WTC11 (cell line): ENCODE data around the gene SYNGR3. TPM values are rescaled to one million over a fixed set of nuclear protein-coding genes. Genes with fewer than 3 reads are reported as not detected.

ENCODE experiments used
- ATAC-seq: fragments of 200-7000 bp; cut with Tn5 transposase; 2 replicates; pipeline ENCODE4 v1.10.0; 2021; ENCODE audit warnings: mild to moderate bottlenecking, moderate library complexity
- Bru-seq: library from RNA; stranded (reverse); fragments of 400-500 nt; gene quantifications from one replicate; lab custom pipeline; 2021; lab: Mats Ljungman, UMichigan
- CTCF ChIA-PET: fragments of 300-600 bp; sonication (Branson Sonifier 250); formaldehyde crosslinking; loops from one replicate; lab custom pipeline; 2021; ENCODE audit warnings: antibody characterized with exemption; lab: Charles Lee
- POLR2A ChIA-PET: fragments of 350-600 bp; sonication (Branson Sonifier 250); formaldehyde crosslinking; loops from one replicate; lab custom pipeline; 2021; ENCODE audit warnings: antibody characterized with exemption; lab: Charles Lee
- DNase-seq: peaks from one replicate; pipeline ENCODE4 v3.0.0; 2021; ENCODE audit warnings: low spot score
- H3K27ac Mint-ChIP-seq: 2 replicates; pipeline ENCODE4 v1.8.0; 2021; ENCODE audit warnings: mixed read lengths
- H3K27me3 Mint-ChIP-seq: 2 replicates; pipeline ENCODE4 v1.8.0; 2021; ENCODE audit warnings: low read depth, mild to moderate bottlenecking, moderate library complexity, mixed read lengths
- H3K36me3 Mint-ChIP-seq: 2 replicates; pipeline ENCODE4 v1.8.0; 2021; ENCODE audit warnings: mixed read lengths
- H3K4me1 Mint-ChIP-seq: 2 replicates; pipeline ENCODE4 v1.8.0; 2022; ENCODE audit warnings: mixed read lengths
- H3K4me3 Mint-ChIP-seq: 2 replicates; pipeline ENCODE4 v1.8.0; 2021; ENCODE audit warnings: mild to moderate bottlenecking, moderate library complexity, mixed read lengths
- H3K9me3 Mint-ChIP-seq: 2 replicates; pipeline ENCODE4 v1.8.0; 2021; ENCODE audit warnings: mixed read lengths
- ATF1 ChIP-seq: sonication (generic); formaldehyde crosslinking; IDR thresholded peaks from 2 replicates; pipeline ENCODE4 v1.8.1; 2023; ENCODE audit warnings: mild to moderate bottlenecking, moderate library complexity, missing genetic modification reagents
- ATF2 ChIP-seq: sonication (generic); formaldehyde crosslinking; IDR thresholded peaks from 2 replicates; pipeline ENCODE4 v1.8.1; 2022; ENCODE audit warnings: low read depth, missing genetic modification reagents, borderline replicate concordance
- ATF3 ChIP-seq: sonication (generic); formaldehyde crosslinking; conservative IDR thresholded peaks from 2 replicates; pipeline ENCODE4 v1.8.1; 2022; ENCODE audit warnings: mild to moderate bottlenecking, missing genetic modification reagents
- E2F4 ChIP-seq: sonication (generic); formaldehyde crosslinking; IDR thresholded peaks from 2 replicates; pipeline ENCODE4 v1.8.1; 2022; ENCODE audit warnings: low read depth, mild to moderate bottlenecking, moderate library complexity, missing genetic modification reagents, borderline replicate concordance
- GABPB1 ChIP-seq: sonication (generic); formaldehyde crosslinking; IDR thresholded peaks from 2 replicates; pipeline ENCODE4 v1.8.1; 2023; ENCODE audit warnings: mild to moderate bottlenecking, missing genetic modification reagents
- GRHL2 ChIP-seq: fragments of 250-450 bp; sonication (Bioruptor Pico); IDR thresholded peaks from 2 replicates; pipeline ENCODE4 v1.8.0; 2022; ENCODE audit warnings: mild to moderate bottlenecking, moderate library complexity; ENCODE audit not compliant: insufficient replicate concordance, severe bottlenecking
- HMGA2 ChIP-seq: fragments of 250-450 bp; sonication (Bioruptor Pico); IDR thresholded peaks from 2 replicates; pipeline ENCODE4 v1.4.0; 2021; ENCODE audit warnings: mild to moderate bottlenecking, moderate library complexity
- MLX ChIP-seq: sonication (generic); formaldehyde crosslinking; IDR thresholded peaks from 2 replicates; pipeline ENCODE4 v1.8.1; 2023; ENCODE audit warnings: mild to moderate bottlenecking, missing genetic modification reagents, moderate library complexity
- MXD4 ChIP-seq: fragments of 250-450 bp; sonication (Bioruptor Pico); IDR thresholded peaks from 2 replicates; pipeline ENCODE4 v1.8.0; 2021; ENCODE audit warnings: mild to moderate bottlenecking, moderate library complexity, borderline replicate concordance
- NFE2L1 ChIP-seq: sonication (generic); formaldehyde crosslinking; IDR thresholded peaks from 2 replicates; pipeline ENCODE4 v1.8.1; 2023; ENCODE audit warnings: missing genetic modification reagents
- RORB ChIP-seq: fragments of 250-450 bp; sonication (Bioruptor Pico); IDR thresholded peaks from 2 replicates; pipeline ENCODE4 v1.9.0; 2021; ENCODE audit warnings: mild to moderate bottlenecking
- SMAD3 ChIP-seq: sonication (generic); formaldehyde crosslinking; IDR thresholded peaks from 2 replicates; pipeline ENCODE4 v1.8.0; 2022; ENCODE audit warnings: missing genetic modification reagents, mild to moderate bottlenecking, borderline replicate concordance
- SOX15 ChIP-seq: fragments of 250-450 bp; sonication (Bioruptor Pico); IDR thresholded peaks from 2 replicates; pipeline ENCODE4 v1.9.0; 2021; ENCODE audit warnings: mild to moderate bottlenecking
- STAT6 ChIP-seq: sonication (generic); formaldehyde crosslinking; conservative IDR thresholded peaks from 2 replicates; pipeline ENCODE4 v1.8.1; 2023; ENCODE audit warnings: mild to moderate bottlenecking, low read depth, missing genetic modification reagents, moderate library complexity
- TCF7 ChIP-seq: sonication (generic); formaldehyde crosslinking; IDR thresholded peaks from 2 replicates; pipeline ENCODE4 v1.8.0; 2022; ENCODE audit warnings: mild to moderate bottlenecking, low read depth, missing genetic modification reagents, moderate library complexity
- TEAD4 ChIP-seq: sonication (generic); formaldehyde crosslinking; IDR thresholded peaks from 2 replicates; pipeline ENCODE4 v1.8.0; 2022; ENCODE audit warnings: mild to moderate bottlenecking, missing genetic modification reagents
- TP53 ChIP-seq: sonication (generic); formaldehyde crosslinking; IDR thresholded peaks from 2 replicates; pipeline ENCODE4 v1.8.1; 2023; ENCODE audit warnings: mild to moderate bottlenecking, missing genetic modification reagents
- ZNF219 ChIP-seq: sonication (generic); formaldehyde crosslinking; IDR thresholded peaks from 2 replicates; pipeline ENCODE4 v1.8.0; 2023; ENCODE audit warnings: missing genetic modification reagents, mild to moderate bottlenecking, borderline replicate concordance
- ZNF423 ChIP-seq: fragments of 250-450 bp; sonication (Bioruptor Pico); IDR thresholded peaks from 2 replicates; pipeline ENCODE4 v2.1.2; 2022; ENCODE audit warnings: mild to moderate bottlenecking, moderate library complexity
- ZNF425 ChIP-seq: fragments of 250-450 bp; sonication (Bioruptor Pico); conservative IDR thresholded peaks from 2 replicates; pipeline ENCODE4 v1.9.0; 2021; ENCODE audit warnings: mild to moderate bottlenecking
- ZSCAN18 ChIP-seq: fragments of 250-450 bp; sonication (Bioruptor Pico); IDR thresholded peaks from 2 replicates; pipeline ENCODE4 v2.1.2; 2022; ENCODE audit warnings: mild to moderate bottlenecking, moderate library complexity
- long read RNA-seq, 3 experiments: library from RNA in 1 of 3; library from capped mRNA in 1 of 3; library from polyadenylated mRNA in 1 of 3; unstranded in 2 of 3; stranded (forward) in 1 of 3; transcript quantifications; one replicate each; pipeline ENCODE4 v2.0.0, GENCODE V29; 2021
- total RNA-seq: library from RNA; stranded (reverse); gene quantifications from 3 replicates; pipeline ENCODE4 v1.2.3, GENCODE V29; 2021

Gene SYNGR3
- total RNA-seq (41.5 to 53.5 TPM (median 51.2 TPM) in 3 replicates), Bru-seq, nascent RNA (percentile 55 among the genes with signal in this experiment)
- long read RNA-seq, experiment 1, transcript SYNGR3-201 (4 exons, 2,051 nt) = minor isoform, 66 of 204 reads
- long read RNA-seq, experiment 1, transcript SYNGR3-204 (2 exons, 752 nt) = major isoform, 119 of 204 reads
- long read RNA-seq, experiment 1, partial matches to known transcripts = 0 of 204 reads
- long read RNA-seq, experiment 1, other reads (novel, unspliced or antisense) = 18 of 204 reads
- long read RNA-seq, experiment 2, transcript SYNGR3-204 (2 exons, 752 nt) = major isoform, 44 of 81 reads
- long read RNA-seq, experiment 2, transcript SYNGR3-201 (4 exons, 2,051 nt) = minor isoform, 16 of 81 reads
- long read RNA-seq, experiment 2, partial matches to known transcripts = 18 of 81 reads
- long read RNA-seq, experiment 2, other reads (novel, unspliced or antisense) = 1 of 81 reads
- long read RNA-seq, experiment 3, partial matches to known transcripts = 0 of 2 reads
- long read RNA-seq, experiment 3, other reads (novel, unspliced or antisense) = 1 of 2 reads

GRCh38 chr16:1989209-1990100 is at the start of gene SYNGR3:
SYNGR3 (plus strand) TSS chr16:1989970; CDS start chr16:1990103, 133 bp downstream.
- peak within 1 kb of the TSS; percentile 76 for H3K4me3 Mint-ChIP-seq
- TF ChIP-seq E2F4 (CRISPR knock-in tag) (no peak), ZNF219 (CRISPR knock-in tag) (no peak), ATF3 (no peak), NFE2L1 (CRISPR knock-in tag) (no peak), MLX (CRISPR knock-in tag) (no peak), ZSCAN18 (0 out of 2 replicates have a peak, but pooled peaks have one; percentile 17), ZNF423 (peak; percentile 20; the same call in 1 of the 2 replicates), ATF2 (no peak), ATF1 (CRISPR knock-in tag) (no peak), TP53 (0 out of 2 replicates have a peak, but pooled peaks have one; percentile 33), STAT6 (CRISPR knock-in tag) (no peak), ZNF425 (CRISPR knock-in tag) (no peak), RORB (CRISPR knock-in tag) (no peak), GABPB1 (CRISPR knock-in tag) (no peak), TCF7 (CRISPR knock-in tag) (no peak), SOX15 (CRISPR knock-in tag) (no peak), TEAD4 (CRISPR knock-in tag) (no peak), SMAD3 (CRISPR knock-in tag) (no peak), HMGA2 (CRISPR knock-in tag) (no peak), MXD4 (CRISPR knock-in tag) (no peak), GRHL2 (CRISPR knock-in tag) (no peak)

More at GRCh38 chr16:1989209-1990100, at the start of gene SYNGR3:
- peaks cover 24% of the 10 kb centered on the region for H3K27me3 Mint-ChIP-seq
- ATAC-seq (no peak; the same call in none of the 2 replicates), DNase-seq (peak; percentile 54)
- no peaks in the 10 kb centered on the region for H3K9me3 Mint-ChIP-seq
- ChIA-PET POLR2A (no interaction called here), CTCF (interaction anchor here (1.1 to 6.4 kb wide), 2 partner anchors 14 to 60 kb away, joined by 3 to 59 read pairs; no protein-coding TSS in a partner anchor)
- peaks cover 25% of the 10 kb centered on the region for H3K4me1 Mint-ChIP-seq
- H3K36me3 Mint-ChIP-seq = peaks cover 5% of the 10 kb centered on the region; the same call in 1 of the 2 replicates
- H3K27ac Mint-ChIP-seq = no peak within 1 kb of the TSS
